MCF 10A (cell line): ENCODE measurements around the gene CD109. TPM values are rescaled to one million over a fixed set of nuclear protein-coding genes. Genes with fewer than 3 reads are reported as not detected.

ENCODE experiments used
- BruUV-seq: library from RNA; stranded (reverse); fragments of 400-500 nt; replicated peaks from 2 replicates; lab custom pipeline; 2021; lab: Mats Ljungman, UMichigan
- CTCF ChIA-PET: fragments of 300-600 bp; sonication (Branson Sonifier 250); formaldehyde crosslinking; extraction: SDS; loops from one replicate; lab custom pipeline; 2021; ENCODE audit warnings: antibody characterized with exemption, inconsistent platforms; lab: Yijun Ruan, JAX
- POLR2A ChIA-PET: fragments of 300-600, 350-650 bp; sonication (Branson Sonifier 250); formaldehyde crosslinking; extraction: SDS; loops from one replicate; lab custom pipeline; 2020; ENCODE audit warnings: antibody characterized with exemption, inconsistent platforms; lab: Yijun Ruan, JAX
- DNase-seq: peaks from one replicate; pipeline ENCODE4 v3.0.0-alpha.2; 2018; ENCODE audit not compliant: unreplicated experiment
- H3K27ac Mint-ChIP-seq: one replicate; pipeline ENCODE4 v1.8.0; 2022; ENCODE audit warnings: mild to moderate bottlenecking, low read depth, mixed read lengths; ENCODE audit not compliant: unreplicated experiment
- H3K27me3 Mint-ChIP-seq: one replicate; pipeline ENCODE4 v1.8.0; 2022; ENCODE audit warnings: mixed read lengths; ENCODE audit not compliant: insufficient read depth, unreplicated experiment
- H3K36me3 Mint-ChIP-seq: one replicate; pipeline ENCODE4 v1.8.0; 2022; ENCODE audit warnings: mild to moderate bottlenecking, moderate library complexity, mixed read lengths; ENCODE audit not compliant: insufficient read depth, unreplicated experiment
- H3K4me1 Mint-ChIP-seq: one replicate; pipeline ENCODE4 v1.8.0; 2022; ENCODE audit warnings: mixed read lengths; ENCODE audit not compliant: insufficient read depth, unreplicated experiment
- H3K4me3 Mint-ChIP-seq: one replicate; pipeline ENCODE4 v1.8.0; 2022; ENCODE audit warnings: mild to moderate bottlenecking, moderate library complexity, mixed read lengths; ENCODE audit not compliant: unreplicated experiment
- H3K9me3 Mint-ChIP-seq: one replicate; pipeline ENCODE4 v1.8.0; 2022; ENCODE audit warnings: mixed read lengths; ENCODE audit not compliant: unreplicated experiment
- CTCF ChIP-seq: fragments of 200-600 bp; IDR thresholded peaks from one replicate; pipeline ENCODE4 v1.8.0; 2022; ENCODE audit warnings: antibody characterized with exemption, mild to moderate bottlenecking; ENCODE audit not compliant: unreplicated experiment
- intact Hi-C: fragments of 100-400 bp; cut with micrococcal nuclease; formaldehyde crosslinking; loops from 2 replicates; pipeline ENCODE4 v1.14.1; 2022
- total RNA-seq: library from RNA; stranded (reverse); gene quantifications from 2 replicates; pipeline ENCODE4 v1.2.3, GENCODE V29; 2022

The CD109 gene
- total RNA-seq, 1 experiment from 2014 or later = 94.5 TPM

GRCh38 chr6:73817253-73817652 is 121.2 kb downstream of the CD109 start:
- peaks cover 82% of the 10 kb centered on the region for H3K36me3 Mint-ChIP-seq
- H3K9me3 Mint-ChIP-seq = no peaks in the 10 kb centered on the region
- no peak for TF ChIP-seq CTCF
- DNase-seq = no peak
- no peak overlapping the region for H3K27ac Mint-ChIP-seq
- BruUV-seq = no TSS peak
- intact Hi-C loops = no loop called here
- no peak overlapping the region for H3K4me3 Mint-ChIP-seq
- H3K27me3 Mint-ChIP-seq = no peaks in the 10 kb centered on the region
- ChIA-PET CTCF (interaction anchor here (0.6 to 1.2 kb wide), 3 partner anchors 143 to 526 kb away, joined by 3 to 4 read pairs (median 3); no protein-coding TSS in a partner anchor), POLR2A (no interaction called here)
- H3K4me1 Mint-ChIP-seq = no peaks in the 10 kb centered on the region

GRCh38 chr6:73823046-73823735 is 127.2 kb downstream of the CD109 start:
- POLR2A ChIA-PET = no interaction called here
- no peaks in the 10 kb centered on the region for H3K4me1 Mint-ChIP-seq
- intact Hi-C loops = no loop called here
- H3K9me3 Mint-ChIP-seq = no peaks in the 10 kb centered on the region
- no peak overlapping the region for H3K27ac Mint-ChIP-seq
- no peak for TF ChIP-seq CTCF
- DNase-seq = no peak
- no TSS peak for BruUV-seq
- H3K36me3 Mint-ChIP-seq = peaks cover 61% of the 10 kb centered on the region
- no peaks in the 10 kb centered on the region for H3K27me3 Mint-ChIP-seq
- CTCF ChIA-PET = interaction anchor here (1.0 to 1.1 kb wide), 2 partner anchors 34 to 1387 kb away, joined by 3 to 4 read pairs; no protein-coding TSS in a partner anchor
- no peak overlapping the region for H3K4me3 Mint-ChIP-seq

GRCh38 chr6:73823832-73824231 is 127.8 kb downstream of the CD109 start:
- CTCF ChIA-PET = interaction anchor here (0.6 to 1.1 kb wide), 5 partner anchors 35 to 1387 kb away, joined by 3 to 4 read pairs (median 3); no protein-coding TSS in a partner anchor
- no peaks in the 10 kb centered on the region for H3K27me3 Mint-ChIP-seq

More at GRCh38 chr6:73823832-73824231, 127.8 kb downstream of the CD109 start:
- POLR2A ChIA-PET = interaction anchor here (1.6 kb wide), 1 partner anchor 10 kb away, joined by 5 read pairs; no protein-coding TSS in a partner anchor
- BruUV-seq = no TSS peak
- no peak for TF ChIP-seq CTCF
- peaks cover 55% of the 10 kb centered on the region for H3K36me3 Mint-ChIP-seq
- no peak overlapping the region for H3K4me3 Mint-ChIP-seq
- H3K9me3 Mint-ChIP-seq = no peaks in the 10 kb centered on the region
- H3K4me1 Mint-ChIP-seq = no peaks in the 10 kb centered on the region
- intact Hi-C loops = no loop called here
- no peak for DNase-seq
- H3K27ac Mint-ChIP-seq = no peak overlapping the region
